SK-N-MC (cell line): Measurements from ENCODE around the gene LAG3.

Experiments used
- EZH2 ChIP-seq: fragments of 200-600 bp; sonication (generic); IDR thresholded peaks from one replicate; pipeline ENCODE4 v1.6.1; 2017; ENCODE audit warnings: antibody characterized with exemption
- FOXP2 ChIP-seq: optimal IDR thresholded peaks from 2 replicates; pipeline ENCODE3; 2011; ENCODE audit warnings: mild to moderate bottlenecking, moderate library complexity; ENCODE audit not compliant: insufficient read depth; ENCODE audit errors: extremely low read length, control extremely low read depth
- POLR2AphosphoS5 ChIP-seq: IDR thresholded peaks from 2 replicates; pipeline ENCODE4 v1.6.1; 2012; ENCODE audit warnings: mild to moderate bottlenecking, low read depth, low read length, borderline replicate concordance

GRCh38 chr12:6754411-6754810, 17.9 kb upstream of the LAG3 start:
- TF ChIP-seq POLR2AphosphoS5: no peak
- no peak for TF ChIP-seq FOXP2
- TF ChIP-seq EZH2: no peak
